ENCODE data around the gene SUPV3L1. TPM values are rescaled to one million over a fixed set of nuclear protein-coding genes. Genes with fewer than 3 reads are reported as not detected.

SUPV3L1 gene
- total and polyA plus RNA-seq, 2 of the 8 experiments (the other 6 are each of a cell fraction or from before 2014, with no cell fraction given): 34.6 to 45.6 TPM

- TF ChIP-seq CHD7 (IDR thresholded peaks at IDR 0.05; ENCODE audit: insufficient replicate concordance, low read length) (no peak), SP4 (IDR thresholded peaks at IDR 0.05; ENCODE audit: low read length) (peak; percentile 100), HDAC2 (IDR thresholded peaks at IDR 0.05; ENCODE audit: borderline replicate concordance in 1 of 2, low read depth in 2 of 2, low read length in 2 of 2) (peak in 1 of 2 experiments; percentile 72; a peak in 2 of 4 replicates), JUN (IDR thresholded peaks at IDR 0.05; ENCODE audit: low read depth, low read length) (no peak), USF2 (IDR thresholded peaks at IDR 0.05; ENCODE audit: low read length) (peak; percentile 98), POLR2AphosphoS5 (IDR thresholded peaks at IDR 0.05; ENCODE audit: low read depth, low read length) (peak; percentile 93), ATF3 (IDR thresholded peaks at IDR 0.05; ENCODE audit: insufficient read depth, low read depth, low read length) (peak; percentile 81), TBP (IDR thresholded peaks at IDR 0.05; ENCODE audit: low read depth, low read length) (peak; percentile 86)
Measured at GRCh38 chr10:69179743-69180524, at the start of gene SUPV3L1 (continued).

Data from H1 (cell line).